HG02870 (cell line): ENCODE results near the gene ATP10A.
A peak's percentile ranks its signal among the peaks of the same experiment; 100 is the strongest.

Experiments used
- ATAC-seq: cut with Tn5 transposase; IDR thresholded peaks from one replicate; pipeline ENCODE4 v1.9.1; 2021; ENCODE audit warnings: mild to moderate bottlenecking, moderate library complexity; ENCODE audit not compliant: unreplicated experiment

Gene ATP10A

DNA sequence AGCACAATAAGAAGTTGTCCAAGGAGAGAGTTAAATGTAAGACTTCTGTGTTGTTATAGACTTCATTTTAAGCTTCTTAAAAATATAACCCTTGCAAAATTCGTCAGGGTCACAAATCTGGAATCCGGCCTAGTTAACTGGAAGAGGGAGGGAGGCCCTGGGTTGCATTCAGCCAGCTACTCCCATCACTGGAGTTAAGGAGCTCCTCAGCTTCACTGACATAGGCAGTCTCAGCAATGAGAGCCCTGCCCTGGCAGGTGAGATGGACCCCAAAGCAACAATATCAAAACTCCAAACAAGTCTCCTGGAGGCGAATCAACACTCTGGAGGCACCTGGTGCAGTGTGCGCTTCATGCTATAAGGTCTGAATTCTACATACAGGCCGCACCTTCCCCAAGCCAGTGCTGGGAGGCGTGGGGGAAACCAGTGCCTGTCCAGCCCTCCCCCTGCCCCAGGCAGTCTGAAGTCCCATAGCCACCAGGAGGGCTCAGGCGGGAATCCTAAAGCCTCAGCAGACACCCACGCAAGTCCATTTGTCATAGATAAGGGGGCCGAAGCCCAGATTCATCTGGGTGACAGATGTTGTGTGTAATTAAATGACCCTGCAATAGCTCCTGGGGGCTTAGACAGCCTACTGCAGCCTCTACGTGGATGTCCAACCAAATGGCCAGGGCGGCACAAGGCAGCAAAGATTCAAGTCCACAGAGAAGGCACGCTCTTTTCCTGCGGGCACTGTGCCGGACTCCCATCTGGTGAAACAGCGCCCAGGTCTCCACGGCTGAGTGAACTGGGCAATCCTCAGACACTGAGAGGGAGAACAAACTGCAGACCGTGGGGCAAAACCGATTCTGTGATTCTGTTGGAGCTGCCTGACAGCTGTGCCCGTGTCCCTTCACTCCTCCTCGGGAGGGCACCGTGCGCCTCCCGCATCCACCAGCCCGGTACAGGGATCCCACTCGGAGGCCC lies 64.9 kb downstream of the ATP10A start:
- no peak for ATAC-seq

DNA sequence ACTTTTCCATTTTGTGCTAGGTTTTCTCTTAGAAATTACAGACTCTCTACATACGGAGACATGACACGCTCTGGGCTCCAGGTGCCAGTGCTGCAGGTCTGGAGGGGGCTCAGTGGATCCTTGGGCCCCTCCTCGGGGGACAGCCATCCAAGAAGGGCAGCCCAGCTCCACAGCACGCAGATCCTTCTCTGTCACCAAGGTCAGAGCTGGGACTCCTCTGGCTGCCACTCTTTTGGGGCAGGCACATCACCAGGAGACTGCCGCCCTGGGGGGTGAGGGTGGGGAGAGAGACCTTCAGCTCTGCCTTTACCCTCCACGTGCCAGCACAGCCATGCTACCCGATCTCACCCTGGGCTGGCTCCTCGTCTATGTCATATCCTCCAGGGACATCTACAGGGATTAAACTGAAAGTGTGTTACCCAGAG lies 65.6 kb downstream of the ATP10A start:
- no peak for ATAC-seq

DNA sequence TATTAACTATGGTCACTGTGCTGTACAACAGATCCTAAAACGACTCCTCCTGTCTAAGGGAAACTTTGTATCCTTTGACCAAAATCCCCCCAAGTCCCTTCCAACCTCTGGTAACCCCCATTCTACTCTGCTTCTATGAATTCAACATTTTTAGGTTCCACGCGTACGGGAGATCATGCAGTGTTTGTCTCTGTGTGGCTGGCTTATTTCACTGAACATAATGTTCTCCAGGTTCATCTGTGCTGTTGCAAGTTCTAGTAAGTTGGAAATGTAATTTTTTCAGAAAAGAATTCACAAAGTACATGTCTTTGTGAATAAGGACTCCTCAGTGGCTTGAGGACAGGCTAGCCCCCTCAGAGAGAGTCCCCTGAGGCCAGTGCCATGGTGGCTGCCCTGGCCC lies 66.1 kb downstream of the ATP10A start:
- ATAC-seq, result no peak

DNA sequence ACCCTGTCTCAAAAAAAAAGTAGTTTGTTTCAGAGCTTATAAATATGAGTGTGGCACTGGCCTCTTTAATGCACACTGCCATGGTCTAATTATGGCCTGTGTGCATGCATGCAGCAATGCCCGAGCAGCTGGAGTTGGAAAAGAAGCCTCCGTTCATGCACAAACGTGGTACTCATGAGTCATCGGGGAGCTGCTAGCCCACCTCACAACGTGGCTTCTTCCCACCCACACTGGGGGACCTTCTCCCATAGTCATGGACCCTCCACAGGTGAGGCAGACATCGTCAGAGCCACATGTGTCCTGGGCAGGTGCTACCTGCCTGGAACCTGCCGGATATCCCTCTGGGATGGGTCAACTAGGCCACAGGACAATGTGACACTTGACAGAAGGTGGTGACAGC lies 66.7 kb downstream of the ATP10A start:
- no peak for ATAC-seq

DNA sequence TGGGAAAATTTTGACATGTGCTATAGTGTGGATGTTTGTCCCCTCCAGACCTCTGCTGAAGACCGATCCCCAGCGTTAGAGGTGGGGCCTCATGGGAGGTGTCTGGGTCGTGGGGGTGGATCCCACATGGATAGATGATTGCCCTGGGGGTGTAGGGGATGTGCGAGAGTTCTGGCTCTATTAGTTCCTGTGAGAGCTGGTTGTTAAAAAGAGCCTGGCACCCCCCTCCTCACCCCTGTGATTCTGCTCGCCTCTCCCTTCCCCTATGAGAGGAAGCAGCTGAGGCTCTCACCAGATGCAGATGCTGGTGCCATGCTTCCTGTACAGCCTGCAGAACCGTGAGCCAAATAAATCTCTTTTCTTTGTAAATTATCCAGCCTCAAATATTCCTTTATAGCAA lies 67.4 kb downstream of the ATP10A start:
- no peak for ATAC-seq

DNA sequence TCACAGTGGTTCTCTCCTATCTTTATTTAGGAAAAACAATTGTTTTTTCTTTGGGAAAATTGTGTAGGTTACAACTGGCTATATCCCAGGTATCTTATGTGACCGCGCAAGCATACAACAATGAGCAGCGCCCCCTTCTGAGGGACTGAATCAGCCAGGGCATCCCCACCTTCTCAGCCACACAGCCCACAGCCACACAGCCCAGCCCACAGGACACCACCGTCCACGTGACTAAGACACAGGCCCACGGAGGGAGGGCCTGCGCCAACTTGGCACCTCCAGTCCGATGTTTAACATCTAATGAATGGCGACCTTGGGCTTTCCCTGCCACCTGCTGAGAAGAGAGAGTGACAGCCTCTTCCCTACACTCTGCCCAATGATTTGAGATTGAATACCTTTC lies 68.1 kb downstream of the ATP10A start:
- no peak for ATAC-seq

DNA sequence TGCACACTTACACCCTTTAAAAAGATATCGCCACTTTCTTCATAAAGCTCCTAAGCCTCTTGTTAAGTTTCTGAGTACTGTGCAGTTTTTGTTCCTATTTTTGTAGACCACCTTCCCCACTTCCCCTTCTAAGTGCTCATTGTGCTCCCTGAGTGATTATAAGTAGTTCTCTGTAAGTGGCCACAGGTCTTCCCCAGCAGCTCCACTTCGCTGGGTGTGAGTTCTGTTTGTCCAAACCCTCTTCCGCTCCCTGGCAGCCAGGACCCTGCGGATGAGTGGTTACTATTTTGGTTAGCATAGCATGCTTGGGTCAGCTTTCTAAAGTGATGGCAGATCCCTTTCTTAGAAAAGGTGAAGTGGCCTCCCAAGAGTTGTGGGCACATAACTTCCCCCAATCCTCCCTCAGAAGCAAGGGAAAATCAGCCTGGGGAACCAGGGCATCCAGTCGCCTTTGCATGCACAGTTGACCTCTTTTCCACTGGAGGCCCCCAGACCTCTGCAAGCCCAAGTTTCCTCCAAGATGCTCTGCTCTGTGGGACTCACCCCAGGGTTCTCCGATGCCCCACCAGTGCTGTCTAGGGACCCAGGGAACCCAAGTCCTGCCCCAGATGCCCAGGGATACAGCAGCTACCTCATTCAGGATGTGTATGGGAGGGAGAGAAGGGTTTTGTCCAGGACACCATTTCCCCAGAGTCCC lies 69.6 kb downstream of the ATP10A start:
- ATAC-seq, result peak; percentile 81

DNA sequence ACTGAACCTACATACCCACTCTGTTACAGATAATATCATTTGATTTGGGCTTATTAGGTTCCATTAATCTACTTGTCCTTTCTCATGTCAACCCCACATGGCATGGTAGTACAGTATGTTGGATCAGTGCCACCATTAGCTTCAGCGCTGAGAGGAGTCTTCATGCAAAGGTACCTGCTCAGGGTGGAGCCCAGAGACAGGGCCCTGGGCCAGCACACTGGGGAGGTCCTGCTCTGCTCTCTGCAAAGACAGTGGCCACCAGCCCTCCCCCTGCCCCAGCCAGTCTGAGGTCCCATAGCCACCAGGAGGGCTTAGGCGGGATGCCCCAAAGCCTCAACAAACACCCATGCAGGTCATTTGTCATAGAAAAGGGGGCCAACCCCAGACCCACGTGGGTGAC lies 71.0 kb downstream of the ATP10A start:
- ATAC-seq, result no peak

DNA sequence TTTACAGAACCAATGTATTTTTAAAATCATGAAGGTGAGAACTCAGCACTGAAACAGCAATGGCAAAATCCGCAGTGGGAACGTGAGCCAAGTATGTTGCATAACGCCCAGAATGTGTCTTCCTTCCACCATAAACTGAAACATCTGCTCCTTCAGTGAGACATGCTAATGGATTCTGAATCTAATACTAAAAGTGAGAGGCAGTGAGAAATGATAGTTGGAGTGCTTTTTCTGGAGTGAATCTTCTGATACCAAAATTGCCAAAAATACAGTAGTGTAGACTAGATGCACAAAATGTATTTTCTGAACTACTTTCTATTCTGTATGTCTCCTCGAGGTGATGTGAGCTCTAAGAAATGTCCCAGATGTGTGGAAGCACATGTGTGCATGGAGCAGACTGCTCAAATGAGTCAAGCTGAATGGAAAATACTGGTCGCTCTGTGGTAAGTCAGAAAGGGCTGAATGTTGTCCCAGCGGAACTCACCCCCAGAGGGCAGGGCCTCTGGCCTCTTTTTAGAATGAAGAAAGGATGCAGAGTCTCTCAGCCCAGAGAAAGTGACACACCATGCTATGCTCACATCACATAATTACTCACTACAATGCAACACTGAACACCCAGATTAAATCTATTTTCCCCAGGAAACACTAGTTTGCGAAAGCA lies 73.0 kb downstream of the ATP10A start:
- peak; percentile 37 for ATAC-seq

DNA sequence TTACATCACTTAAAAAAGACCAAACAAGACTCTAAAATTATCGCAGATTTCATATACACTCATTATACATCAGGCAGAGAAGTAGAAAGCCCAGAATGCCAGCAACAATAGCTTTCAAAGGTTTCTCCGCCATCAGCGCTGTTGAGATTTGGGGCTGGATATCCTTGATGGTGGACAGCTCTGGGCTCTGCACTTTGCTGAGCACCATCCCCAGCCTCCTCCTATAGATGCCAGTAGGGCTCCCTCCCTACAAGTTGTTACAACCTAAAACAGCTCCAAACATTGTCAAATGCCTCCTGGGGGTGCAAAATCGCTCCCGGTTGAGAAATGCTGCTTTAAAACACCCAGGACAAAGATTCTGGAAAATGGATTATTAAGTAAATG lies 73.5 kb downstream of the ATP10A start:
- ATAC-seq, result no peak

DNA sequence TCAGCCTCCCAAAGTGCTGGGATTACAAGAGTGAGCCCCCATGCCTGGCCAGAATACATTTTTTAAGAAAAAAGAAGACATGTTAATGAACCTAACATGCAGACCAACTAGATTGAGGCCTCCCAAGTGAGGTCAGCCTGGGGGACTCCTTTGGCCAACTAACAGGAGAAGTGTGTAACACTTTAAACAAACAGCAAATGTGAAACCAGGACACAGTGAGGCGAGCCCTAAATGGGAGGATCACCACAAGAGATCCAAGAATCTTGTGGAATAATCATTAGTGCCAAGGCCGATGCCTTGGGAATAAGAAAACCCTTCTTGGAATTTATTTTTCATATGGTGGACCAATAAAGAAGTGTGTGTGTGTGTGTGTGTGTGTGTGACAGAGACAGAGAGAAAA lies 73.9 kb downstream of the ATP10A start:
- no peak for ATAC-seq

DNA sequence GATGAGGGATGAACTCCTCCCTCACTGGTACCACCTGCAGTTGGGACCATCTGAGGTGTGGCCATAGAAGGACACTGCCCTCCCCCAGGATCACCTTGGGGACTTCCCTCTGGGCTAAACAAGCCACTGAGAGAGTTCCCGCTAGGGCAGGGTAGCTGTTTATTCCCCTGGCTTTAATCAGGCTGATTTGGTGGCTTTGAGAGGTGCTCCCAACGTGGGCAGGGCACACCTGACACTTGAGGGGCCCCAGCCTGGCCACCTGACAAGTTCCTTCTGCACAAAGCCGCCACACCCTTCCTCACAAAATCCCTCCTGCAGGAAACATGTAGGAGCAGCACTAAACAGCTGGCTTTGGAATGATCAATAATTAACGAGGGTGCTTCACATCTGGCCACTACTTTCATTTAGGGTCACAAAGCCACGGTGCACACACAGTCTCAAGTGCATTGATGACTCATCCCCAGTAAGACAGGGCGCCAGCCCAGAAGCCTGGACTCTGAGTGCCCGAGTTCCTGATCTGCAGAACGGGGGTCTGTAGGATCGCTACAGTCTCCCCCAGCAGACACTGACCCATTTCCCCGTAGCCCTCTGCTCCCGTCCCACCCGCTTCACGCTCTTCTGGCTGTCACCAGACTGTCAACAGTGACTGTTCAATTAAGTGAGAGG lies 75.1 kb downstream of the ATP10A start:
- ATAC-seq, result no peak

DNA sequence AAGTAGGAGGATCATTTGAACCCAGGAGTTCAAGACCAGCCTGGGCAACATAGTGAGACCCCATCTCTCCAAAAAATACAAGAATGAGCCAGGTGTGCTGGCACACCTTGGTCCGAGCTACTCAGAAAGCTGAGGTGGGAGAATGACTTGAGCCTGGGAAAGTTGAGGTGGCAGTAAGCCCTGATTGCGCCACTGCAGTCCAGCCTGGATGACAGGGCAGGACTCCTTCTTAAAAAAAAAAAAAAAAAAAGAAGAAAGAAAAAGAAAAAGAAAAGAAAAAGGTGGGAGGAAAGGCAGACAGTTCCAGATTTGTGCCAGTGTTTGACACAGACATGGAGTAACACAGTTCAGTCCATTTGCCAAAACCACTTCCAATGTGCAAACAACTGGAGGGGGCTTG lies 75.7 kb downstream of the ATP10A start:
- ATAC-seq, result no peak

DNA sequence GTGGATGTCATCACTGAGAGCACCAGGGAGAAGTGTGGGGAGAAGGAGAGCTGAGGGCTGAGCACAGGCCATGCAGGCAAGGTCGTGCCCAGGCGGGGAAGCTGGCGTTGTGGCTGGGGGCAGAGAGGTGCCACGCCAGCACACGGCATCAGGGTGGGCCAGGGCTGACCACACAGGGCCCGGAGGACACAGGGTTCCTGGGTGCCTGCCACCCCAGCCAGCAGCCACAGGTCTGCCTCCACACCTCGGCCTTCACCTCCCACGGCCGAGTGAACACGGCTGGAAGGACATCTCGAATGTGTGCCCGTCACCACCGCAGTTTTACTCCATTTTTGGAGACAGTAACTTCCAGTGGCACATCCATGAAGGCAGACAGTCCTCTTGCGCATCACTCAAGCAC lies 77.1 kb downstream of the ATP10A start:
- no peak for ATAC-seq

DNA sequence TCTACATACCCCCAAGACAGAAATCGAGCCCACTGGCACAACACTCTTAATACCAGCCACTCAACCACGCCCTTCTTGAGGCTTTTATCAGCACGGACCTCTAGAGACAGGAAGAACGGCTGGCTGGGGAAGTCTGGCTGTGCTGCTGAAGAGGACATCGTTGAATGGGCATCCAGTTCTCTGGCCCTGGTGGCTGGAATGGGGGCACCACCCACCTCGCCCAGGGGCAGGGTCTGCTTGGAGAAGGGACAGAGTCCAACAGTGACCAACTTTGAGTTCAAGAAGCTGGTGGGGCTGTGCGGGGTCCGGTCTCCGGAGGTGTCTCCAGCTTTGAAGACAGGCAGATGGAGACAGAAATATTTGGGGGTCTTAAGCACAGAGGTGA lies 77.5 kb downstream of the ATP10A start:
- no peak for ATAC-seq

DNA sequence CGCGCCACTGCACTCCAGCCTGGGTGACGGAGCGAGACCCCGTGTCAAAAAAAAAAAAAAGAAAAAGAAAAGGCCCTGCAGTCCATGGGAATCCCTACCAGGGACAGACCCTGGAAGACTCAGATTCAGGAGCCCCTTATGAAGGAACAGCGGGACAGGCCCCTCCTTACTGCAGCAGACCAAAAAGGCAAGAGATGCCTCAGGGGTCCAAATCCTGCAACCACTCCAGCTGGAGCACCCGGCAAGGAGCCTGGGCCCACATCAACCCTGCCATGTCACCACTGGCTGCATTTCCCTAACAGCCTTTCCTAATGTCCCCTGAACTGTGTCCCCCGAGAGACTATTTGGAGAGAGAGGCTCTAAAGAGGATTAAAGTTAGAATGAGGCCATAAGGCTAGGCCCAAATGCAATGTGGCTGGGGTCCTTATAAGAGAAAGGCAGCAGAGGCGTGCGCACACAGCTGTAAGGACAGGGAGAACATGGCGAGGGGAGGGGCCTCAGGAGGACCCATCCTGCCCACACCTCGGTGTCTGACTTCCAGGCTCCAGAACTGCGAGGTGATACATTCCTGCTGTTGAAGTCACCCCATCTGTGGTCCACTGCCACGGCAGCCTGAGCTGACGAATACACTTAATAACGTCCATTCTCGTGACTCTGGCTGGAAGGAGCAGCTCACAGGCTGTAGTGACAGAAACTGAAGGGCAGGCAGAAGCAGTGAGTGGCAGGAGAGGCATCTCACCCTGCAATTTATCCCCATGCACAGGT lies 78.1 kb downstream of the ATP10A start:
- ATAC-seq, result no peak

DNA sequence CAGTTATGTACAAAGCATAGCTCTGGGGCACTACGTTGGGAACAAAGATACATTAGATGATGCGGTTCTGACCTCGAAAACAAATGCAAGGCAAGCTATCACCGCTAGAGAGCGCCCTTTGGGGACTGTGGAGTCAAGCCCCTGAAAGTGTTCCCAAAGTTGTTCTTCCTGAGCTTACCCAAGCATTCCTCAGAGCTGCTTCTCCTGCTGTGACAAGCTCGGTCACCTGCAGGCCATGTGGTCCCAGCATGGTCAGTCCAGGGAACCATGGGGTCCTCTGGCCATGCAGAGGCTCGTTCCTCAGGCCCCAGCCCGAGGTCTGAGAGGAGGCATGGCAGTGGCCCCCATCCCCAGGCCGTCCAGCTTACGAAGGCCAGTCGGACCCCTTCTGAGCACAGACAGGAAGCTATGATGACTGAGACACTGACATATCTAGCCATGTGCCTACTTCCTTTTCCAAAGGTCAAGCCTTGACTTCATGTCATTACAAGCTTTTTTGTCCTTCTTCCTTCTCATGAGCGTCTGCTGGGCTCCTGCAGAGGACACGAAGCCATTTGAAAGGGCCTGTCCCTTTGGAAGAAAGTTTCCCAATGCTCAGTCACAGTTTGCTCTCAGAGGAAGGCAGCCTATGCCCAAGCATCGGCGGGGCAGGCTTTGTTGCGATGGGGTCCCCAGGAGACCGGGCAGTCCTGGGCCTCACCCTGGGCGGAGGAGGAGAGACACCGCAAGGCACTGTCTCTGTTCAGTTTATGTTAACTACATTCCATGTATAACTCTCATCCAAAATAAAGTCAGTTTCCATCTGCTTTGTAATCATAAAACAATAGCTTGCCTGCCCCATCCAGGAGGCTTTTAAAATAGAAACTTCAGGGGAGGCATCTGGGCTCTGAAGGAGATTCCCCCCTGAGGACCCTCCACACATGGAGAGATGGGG lies 79.3 kb downstream of the ATP10A start:
- ATAC-seq, result no peak

DNA sequence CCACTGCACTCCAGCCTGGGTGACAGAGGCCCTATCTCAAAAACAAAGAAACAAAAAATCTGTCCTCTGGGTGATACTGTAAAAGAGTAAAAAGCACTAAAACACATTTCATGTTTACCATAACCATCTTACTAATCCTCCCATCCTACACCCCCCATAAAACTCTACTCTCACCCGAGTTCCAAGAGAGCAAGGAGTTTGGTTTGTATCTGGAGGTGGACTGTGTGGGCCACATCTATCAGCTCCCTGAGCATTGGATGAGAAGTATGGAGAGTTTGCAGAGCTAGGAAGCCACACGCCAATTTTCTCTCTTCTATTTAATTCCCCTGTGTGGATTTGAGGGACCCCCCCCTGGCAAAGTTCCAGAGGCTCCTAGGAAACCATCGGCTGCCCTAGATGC lies 80.0 kb downstream of the ATP10A start:
- ATAC-seq, result no peak

DNA sequence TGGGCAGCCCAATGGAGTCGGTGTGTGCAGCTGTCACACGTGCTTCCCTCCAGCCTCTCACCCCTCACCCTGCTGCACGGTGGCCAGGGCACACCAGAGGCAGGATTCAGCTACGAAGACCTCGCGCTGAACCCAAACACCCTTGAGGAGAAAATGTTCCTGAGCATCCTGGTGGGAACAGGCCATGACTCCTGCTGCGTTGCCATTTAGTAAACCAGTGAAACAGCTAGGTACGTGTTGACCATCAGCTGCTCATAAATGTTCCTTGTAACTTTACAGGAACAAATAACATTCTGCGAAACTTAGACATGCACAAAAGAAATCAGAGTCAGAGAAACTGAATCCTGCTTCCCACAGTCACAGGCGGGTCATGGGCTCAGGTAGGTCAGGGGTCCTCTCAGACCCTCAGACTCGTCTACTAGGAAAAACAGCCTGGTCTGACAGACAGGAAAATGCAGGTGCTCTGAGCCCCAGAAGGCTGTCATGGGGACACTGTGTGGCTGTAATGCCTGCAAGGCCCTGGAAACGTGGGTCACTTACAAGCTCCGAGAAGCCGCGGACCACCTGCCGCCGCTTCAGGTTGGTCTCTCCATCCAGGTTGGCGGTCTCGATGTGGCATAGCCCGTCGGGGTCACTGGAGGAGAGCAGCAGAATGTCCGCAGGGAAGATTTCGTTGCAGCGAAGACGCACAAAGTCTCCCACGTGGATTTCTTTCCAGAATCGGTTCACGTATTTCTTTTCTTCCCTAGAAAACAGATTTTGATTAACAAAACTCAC lies 82.5 kb downstream of the ATP10A start:
- no peak for ATAC-seq
